ENCODE data around the gene SLC16A10. TPM values are rescaled to one million over a fixed set of nuclear protein-coding genes. Genes with fewer than 3 reads are reported as not detected.
A peak's percentile ranks its signal among the peaks of the same experiment; 100 is the strongest.

Gene SLC16A10
- total RNA-seq, 2 experiments from 2014 or later: 11.5 to 12.2 TPM

DNA sequence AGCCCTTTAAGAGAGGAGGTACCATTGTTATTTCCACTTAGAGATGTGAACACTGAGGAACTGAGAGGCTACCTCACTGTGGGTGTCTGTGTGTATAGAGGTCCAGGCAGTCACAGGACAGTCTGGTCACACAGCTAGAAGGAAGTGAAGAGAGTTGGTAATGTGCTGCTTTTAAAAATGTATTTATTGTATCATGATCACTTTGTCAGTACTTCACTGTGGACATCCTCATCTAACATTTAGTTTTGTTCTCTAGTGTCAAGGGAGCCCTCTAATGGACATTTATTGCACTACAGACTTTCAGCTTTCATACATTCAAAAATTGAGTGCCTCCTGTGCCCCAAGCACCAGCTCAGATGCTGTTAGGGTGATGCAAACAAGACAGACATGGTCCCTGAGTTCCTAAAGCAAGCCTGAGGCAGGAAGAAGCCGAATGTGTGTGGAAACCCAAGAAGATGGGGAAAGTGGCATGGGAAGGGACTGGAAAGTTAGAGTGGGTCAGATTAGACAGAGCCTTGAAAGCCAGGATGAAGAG lies 123.0 kb downstream of the SLC16A10 start:
- CTCF ChIA-PET: interaction anchor here (0.5 to 3.4 kb wide), 36 partner anchors 9 to 235 kb away, joined by 3 to 75 read pairs (median 4); no protein-coding TSS in a partner anchor
- POLR2A ChIA-PET: interaction anchor here (0.6 to 0.9 kb wide), 2 partner anchors 10 kb away, joined by 3 read pairs; no protein-coding TSS in a partner anchor
- peak; percentile 94 for ATAC-seq
- intact Hi-C loops (cut with micrococcal nuclease): loop anchor here (1.0 kb wide), 1 partner anchor 153 kb away; no protein-coding TSS in a partner anchor
- peak; percentile 12 for DNase-seq
- H3K36me3 Mint-ChIP-seq (ENCODE audit: low read depth): no peaks in the 10 kb centered on the region
- no peak overlapping the region for H3K4me3 Mint-ChIP-seq
- no peak overlapping the region for H3K27ac Mint-ChIP-seq
- H3K4me1 Mint-ChIP-seq (ENCODE audit: low read depth): no peaks in the 10 kb centered on the region
- H3K9me3 Mint-ChIP-seq: no peaks in the 10 kb centered on the region
- TF ChIP-seq, protein P1, sequence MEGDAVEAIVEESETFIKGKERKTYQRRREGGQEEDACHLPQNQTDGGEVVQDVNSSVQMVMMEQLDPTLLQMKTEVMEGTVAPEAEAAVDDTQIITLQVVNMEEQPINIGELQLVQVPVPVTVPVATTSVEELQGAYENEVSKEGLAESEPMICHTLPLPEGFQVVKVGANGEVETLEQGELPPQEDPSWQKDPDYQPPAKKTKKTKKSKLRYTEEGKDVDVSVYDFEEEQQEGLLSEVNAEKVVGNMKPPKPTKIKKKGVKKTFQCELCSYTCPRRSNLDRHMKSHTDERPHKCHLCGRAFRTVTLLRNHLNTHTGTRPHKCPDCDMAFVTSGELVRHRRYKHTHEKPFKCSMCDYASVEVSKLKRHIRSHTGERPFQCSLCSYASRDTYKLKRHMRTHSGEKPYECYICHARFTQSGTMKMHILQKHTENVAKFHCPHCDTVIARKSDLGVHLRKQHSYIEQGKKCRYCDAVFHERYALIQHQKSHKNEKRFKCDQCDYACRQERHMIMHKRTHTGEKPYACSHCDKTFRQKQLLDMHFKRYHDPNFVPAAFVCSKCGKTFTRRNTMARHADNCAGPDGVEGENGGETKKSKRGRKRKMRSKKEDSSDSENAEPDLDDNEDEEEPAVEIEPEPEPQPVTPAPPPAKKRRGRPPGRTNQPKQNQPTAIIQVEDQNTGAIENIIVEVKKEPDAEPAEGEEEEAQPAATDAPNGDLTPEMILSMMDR (IDR thresholded peaks at IDR 0.05): peak; percentile 81
- no peaks in the 10 kb centered on the region for H3K27me3 Mint-ChIP-seq

DNA sequence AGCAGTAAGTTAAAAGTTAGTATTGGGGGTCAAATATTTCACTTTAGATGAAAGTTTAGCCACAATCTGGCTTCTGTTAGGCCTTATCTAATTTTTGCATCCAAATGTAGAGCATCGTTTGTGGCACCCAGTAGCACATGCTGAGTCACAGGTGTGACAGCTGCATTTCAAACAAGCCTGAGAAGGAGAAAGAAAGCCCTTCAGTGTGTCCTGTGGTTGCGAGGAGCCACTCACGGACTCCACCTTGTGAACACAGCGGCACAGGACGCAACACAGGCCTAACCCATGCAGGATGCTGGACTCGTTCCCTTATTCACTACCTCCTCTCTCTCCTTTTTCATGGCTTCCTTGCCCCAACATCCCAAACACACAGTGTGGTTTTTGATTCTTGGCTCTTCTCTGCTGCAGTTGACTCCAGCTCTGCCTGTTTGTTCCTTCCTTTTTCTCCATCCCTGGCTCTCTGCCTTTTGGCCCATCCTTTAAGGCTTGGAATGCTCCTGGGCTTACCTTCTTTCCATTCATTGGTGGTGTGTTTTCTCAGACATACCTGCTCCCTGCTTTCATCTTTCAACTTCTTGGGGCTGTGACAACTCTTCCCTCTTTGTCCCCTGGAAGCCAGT lies 124.2 kb downstream of the SLC16A10 start:
- H3K4me3 Mint-ChIP-seq: no peak overlapping the region
- H3K4me1 Mint-ChIP-seq (ENCODE audit: low read depth): no peaks in the 10 kb centered on the region
- TF ChIP-seq, protein P1 (IDR thresholded peaks at IDR 0.05): no peak
- CTCF ChIA-PET: interaction anchor here (1.5 to 5.0 kb wide), 4 partner anchors 153 to 201 kb away, joined by 6 to 75 read pairs (median 22); no protein-coding TSS in a partner anchor
- H3K27ac Mint-ChIP-seq: no peak overlapping the region
- intact Hi-C loops (cut with micrococcal nuclease): no loop called here
- H3K27me3 Mint-ChIP-seq: no peaks in the 10 kb centered on the region
- H3K9me3 Mint-ChIP-seq: no peaks in the 10 kb centered on the region
- ATAC-seq (no peak), DNase-seq (no peak)
- POLR2A ChIA-PET: no interaction called here
- no peaks in the 10 kb centered on the region for H3K36me3 Mint-ChIP-seq (ENCODE audit: low read depth)

DNA sequence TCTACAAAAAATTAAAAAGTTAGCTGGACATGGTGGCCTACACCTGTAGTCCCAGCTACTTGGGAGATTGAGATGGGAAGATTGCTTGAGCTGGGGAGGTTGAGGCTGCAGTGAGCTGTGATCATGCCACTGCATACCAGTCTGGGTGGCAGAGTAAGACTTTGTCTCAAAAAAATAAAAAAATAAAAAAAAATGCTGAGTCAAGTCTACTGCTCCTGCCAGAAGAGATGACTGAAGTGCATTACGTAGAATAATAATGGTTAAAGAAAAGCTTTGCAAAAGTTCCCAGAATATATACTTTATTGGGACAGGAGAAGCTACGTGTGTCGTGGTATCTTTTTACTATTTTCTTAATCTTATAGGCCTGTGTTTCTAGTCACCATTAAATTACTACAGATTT lies 125.3 kb downstream of the SLC16A10 start:
- ATAC-seq (no peak), DNase-seq (no peak)
- no peak overlapping the region for H3K4me3 Mint-ChIP-seq
- no peak overlapping the region for H3K27ac Mint-ChIP-seq
- H3K36me3 Mint-ChIP-seq (ENCODE audit: low read depth): no peaks in the 10 kb centered on the region
- TF ChIP-seq, protein P1 (IDR thresholded peaks at IDR 0.05): no peak
- CTCF ChIA-PET: interaction anchor here (0.9 to 5.0 kb wide), 3 partner anchors 46 to 202 kb away, joined by 3 to 32 read pairs (median 6); a partner anchor contains a TSS
- H3K9me3 Mint-ChIP-seq: no peaks in the 10 kb centered on the region
- POLR2A ChIA-PET: no interaction called here
- no peaks in the 10 kb centered on the region for H3K4me1 Mint-ChIP-seq (ENCODE audit: low read depth)
- intact Hi-C loops (cut with micrococcal nuclease): no loop called here
- H3K27me3 Mint-ChIP-seq: no peaks in the 10 kb centered on the region

DNA sequence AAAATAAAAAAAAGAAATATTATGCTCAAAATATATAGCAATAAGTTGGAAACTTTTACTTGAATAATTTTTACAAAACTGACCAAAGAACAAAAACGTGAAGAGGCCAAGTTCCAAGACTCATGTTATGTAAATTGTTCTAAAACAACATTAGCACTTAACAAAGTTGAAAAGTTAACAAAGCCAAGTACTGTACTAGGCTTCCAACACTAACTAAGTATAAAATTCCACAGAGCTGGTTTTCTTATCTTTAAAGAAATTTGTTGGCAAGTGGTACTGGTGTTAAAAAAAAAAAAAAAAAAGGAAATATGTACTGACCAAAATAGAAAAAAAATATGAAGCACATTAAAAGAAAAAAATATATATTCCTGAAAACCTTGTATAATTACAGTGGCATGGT lies 127.8 kb downstream of the SLC16A10 start:
- Mint-ChIP-seq H3K4me3 (no peak overlapping the region), H3K27me3 (no peaks in the 10 kb centered on the region), H3K9me3 (no peaks in the 10 kb centered on the region), H3K27ac (no peak overlapping the region), H3K4me1 (ENCODE audit: low read depth) (no peaks in the 10 kb centered on the region), H3K36me3 (ENCODE audit: low read depth) (peaks cover 2% of the 10 kb centered on the region)
- POLR2A ChIA-PET: no interaction called here
- TF ChIP-seq, protein P1 (IDR thresholded peaks at IDR 0.05): no peak
- CTCF ChIA-PET: interaction anchor here (5.0 kb wide), 1 partner anchor 157 kb away, joined by 32 read pairs; no protein-coding TSS in a partner anchor
- DNase-seq: no peak
- no peak for ATAC-seq
- intact Hi-C loops (cut with micrococcal nuclease): no loop called here

DNA sequence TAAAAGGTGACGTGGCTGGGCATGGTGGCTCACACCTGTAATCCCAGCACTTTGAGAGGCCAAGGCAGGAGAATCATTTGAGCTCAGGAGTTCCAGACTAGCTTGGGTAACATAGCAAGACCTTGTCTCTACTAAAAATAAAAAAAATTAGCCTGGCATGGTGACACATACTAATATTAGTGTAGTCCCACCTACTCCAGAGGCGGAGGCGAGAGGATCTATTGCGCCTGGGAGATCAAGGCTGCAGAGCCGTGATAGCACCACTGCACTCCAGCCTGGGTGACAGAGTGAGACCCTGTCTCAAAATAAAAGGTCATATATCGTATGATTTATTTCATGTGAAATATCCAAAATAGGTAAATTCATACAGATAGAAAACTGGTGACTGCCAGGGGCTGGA lies 132.5 kb downstream of the SLC16A10 start:
- ChIA-PET POLR2A (no interaction called here), CTCF (interaction anchor here (1.8 to 5.1 kb wide), 3 partner anchors 10 to 209 kb away, joined by 5 to 21 read pairs (median 8); no protein-coding TSS in a partner anchor)
- no peaks in the 10 kb centered on the region for H3K9me3 Mint-ChIP-seq
- H3K27me3 Mint-ChIP-seq: no peaks in the 10 kb centered on the region
- no peak overlapping the region for H3K27ac Mint-ChIP-seq
- ATAC-seq: no peak
- H3K36me3 Mint-ChIP-seq (ENCODE audit: low read depth): peaks cover 2% of the 10 kb centered on the region
- TF ChIP-seq, protein P1 (IDR thresholded peaks at IDR 0.05): no peak
- peaks cover 9% of the 10 kb centered on the region for H3K4me1 Mint-ChIP-seq (ENCODE audit: low read depth)
- intact Hi-C loops (cut with micrococcal nuclease): no loop called here
- DNase-seq: no peak
- no peak overlapping the region for H3K4me3 Mint-ChIP-seq
